CD4-positive, alpha-beta T cell treated with Interleukin-6 for 4 hours (primary cell): ENCODE measurements around the gene GABRB3.

Experiments used
- DNase-seq: peaks from one replicate; pipeline ENCODE4 v3.0.0-alpha.2; 2020; ENCODE audit warnings: mixed read lengths

The GABRB3 gene

DNA sequence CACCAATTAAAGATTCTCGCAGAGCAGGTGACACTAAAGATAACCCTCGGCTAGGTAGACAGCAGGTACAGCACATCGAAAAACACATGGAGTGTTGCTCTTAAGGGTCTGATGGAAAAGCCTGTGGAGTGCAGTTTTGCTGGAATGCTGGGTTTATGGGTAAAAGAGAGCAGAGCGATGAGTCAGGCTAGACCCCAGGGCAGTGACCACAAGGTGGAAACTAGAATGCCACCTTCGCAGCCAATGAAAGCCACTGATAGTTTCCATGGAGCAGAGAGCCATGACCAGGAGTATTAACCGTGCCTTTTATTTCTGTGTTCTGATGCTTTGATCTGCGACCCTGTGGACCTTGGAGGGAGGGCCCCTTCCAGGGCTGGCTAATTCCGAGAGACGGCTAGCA is 149.8 kb downstream of the GABRB3 start:
- DNase-seq: no peak

- no peak for DNase-seq
These were observed 151.1 kb downstream of the GABRB3 start for GRCh38 chr15:26621816-26622215.

DNA sequence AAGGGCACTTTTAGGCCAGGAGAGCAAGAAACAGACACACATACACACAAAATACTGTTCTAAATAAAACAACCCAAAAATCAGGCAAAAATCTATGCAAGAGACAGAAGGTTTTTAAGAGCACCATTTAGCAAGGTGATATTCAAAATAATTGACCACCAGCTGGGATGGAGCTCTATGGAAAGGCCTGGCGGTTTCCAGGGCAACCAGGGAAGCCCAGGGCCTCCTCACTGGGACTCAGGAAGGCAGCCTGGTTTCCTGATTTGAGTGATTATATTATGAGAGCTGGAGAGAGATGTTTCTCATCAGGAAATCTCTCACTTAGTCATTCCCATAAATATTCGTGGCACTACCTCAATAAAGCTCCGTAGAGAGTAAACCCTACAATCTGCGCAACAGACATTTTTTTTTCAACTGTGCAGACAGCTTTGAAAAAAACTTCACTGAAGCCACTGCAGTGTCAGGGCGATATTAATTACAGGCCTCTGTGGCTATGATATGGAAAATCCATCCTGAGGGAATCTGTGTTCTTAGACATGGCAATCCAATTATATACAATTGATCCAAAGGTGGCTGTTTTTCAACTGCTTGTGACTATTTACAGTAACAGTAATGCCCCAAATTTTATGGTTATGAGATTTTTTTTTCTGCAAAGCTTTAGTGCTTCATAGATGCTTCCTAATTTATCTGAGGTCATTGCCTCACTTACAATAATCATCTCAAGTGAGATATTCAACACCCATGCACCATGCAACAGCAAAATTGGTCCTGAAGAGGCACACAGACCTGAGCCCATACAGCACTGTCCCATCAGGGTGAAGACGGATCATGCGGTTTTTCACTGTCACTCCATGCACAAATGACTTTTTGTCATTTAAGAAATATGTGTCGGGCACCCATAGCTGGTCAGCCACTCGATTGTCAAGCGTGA is 152.1 kb downstream of the GABRB3 start:
- DNase-seq: no peak

DNA sequence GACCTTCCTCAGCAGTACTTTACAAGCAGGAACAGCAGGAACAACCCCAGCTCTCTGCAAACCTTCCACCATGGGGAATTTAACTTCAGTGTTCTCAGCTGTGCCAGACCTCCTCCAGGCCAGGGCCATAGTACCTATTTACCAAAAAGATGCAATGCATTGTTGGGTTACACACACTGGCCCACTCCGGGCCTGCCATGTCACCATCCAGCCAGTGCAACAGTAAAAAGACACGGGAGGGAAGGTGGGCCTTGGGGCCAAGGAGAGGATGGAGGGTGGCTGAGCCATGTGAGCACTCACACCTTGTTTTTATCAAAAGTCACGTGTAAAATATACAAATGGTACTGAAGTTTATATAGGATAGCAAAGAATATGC is 157.0 kb downstream of the GABRB3 start:
- DNase-seq: no peak

DNA sequence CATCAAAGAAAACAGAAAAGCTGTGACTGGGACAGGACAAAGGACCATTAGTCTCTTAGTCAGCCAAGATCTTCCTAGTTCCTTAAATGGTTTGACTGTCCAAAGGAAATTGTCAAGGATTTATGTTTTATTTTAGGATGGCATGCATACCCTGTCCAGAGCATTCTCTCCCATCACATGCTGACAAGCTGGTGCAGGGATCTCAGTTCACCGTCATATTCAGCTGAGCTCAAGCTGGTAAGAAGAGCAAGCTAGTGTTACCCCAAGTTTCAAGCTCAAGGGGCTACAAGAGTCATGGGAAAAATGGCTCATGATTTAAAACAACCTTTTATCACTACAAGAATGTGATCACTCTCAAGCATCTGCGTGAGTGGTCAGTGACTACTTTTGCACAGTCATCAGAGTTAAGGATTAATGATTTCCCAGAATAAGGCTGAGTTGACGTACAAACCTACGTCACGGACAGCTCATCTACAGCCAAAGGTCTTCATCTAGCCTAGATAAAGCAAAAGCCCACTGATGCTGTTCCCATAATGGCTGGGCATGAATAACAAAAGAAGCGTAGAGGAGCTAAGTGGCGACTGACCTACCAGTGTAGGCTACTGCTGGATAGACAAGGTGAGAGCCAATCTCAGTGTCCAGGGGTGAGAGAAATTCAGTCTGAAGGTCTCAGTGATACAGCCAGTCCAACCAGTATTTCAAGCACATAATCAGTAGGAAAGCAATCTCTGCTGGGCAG is 157.5 kb downstream of the GABRB3 start:
- DNase-seq: no peak

DNA sequence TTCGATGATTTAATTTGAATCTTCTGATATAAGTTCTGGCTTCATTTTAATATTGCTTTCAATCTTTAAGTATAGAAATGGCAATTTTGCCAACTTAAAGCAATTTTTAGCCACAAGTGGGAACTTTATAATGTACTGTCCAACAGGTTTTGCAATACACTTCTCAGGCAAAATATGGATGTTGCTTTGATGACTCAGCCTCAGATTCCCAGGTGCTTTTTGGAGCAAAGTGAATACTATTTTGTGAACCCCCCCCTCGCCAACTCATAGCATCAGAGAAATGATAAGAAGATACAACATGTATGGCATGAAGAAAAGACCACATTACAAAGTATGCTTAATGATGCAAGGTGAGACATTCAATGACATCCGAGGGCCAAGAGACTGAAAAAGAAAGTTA is 158.1 kb downstream of the GABRB3 start:
- DNase-seq: no peak

GRCh38 chr15:26598704-26599103 is 174.2 kb downstream of the GABRB3 start:
- DNase-seq: no peak

DNA sequence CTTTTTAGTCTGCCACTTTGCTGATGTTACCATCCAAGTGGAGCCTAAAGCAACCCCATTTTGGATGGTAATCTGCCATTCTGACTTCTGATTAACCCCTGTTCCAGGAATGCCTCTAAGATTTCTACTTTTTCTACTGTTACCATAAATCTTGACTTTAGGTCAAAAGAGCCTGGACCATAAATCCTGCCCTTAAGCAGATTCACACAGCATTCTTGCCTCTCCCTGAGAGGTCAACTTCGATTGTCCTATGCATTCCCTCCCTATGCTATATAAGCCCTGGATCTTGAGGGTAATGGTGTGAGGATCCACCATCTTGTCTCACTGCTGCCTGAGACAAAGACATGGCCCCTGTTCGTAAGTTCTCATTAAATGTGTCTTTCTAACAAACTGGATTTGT is 177.3 kb downstream of the GABRB3 start:
- no peak for DNase-seq

GRCh38 chr15:26590676-26591075 is 182.2 kb downstream of the GABRB3 start:
- no peak for DNase-seq

DNA sequence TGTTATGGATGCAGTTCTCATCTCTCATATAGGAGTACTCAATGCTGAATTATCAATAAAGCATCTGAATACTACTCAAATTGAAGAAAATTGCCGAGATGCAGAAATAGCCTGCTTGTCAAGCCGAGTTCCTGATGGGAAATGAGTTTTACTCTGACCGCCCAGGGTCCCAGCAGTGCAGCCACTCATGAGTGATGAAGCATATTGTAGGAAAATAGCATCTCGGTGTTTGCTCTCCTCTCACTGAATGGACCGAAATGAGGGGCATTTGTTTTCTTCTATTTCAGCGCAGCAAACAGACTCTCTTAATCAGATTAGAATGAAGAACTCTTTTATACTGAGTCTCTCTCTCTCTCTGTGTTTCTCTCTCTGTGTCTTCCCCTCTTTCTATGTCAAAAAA is 190.0 kb downstream of the GABRB3 start:
- no peak for DNase-seq

DNA sequence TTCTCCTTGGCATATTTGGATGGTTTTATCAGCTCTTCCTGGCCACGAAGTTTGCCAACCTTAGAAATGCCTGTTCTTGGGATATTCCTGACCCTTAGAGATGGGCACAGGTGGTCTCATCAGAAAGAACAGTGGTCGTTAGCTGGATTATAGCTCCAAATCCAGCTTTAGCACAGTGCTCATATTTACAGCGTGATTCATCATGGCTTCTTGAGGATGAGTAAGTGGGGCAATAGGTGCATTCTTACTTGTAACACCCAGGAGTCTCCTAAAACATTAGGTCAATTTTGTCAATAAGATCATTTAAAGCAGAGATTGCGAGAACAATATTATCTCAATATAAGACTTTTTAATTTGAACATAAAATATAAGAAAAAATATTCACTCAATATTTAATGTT is 191.9 kb downstream of the GABRB3 start:
- no peak for DNase-seq

DNA sequence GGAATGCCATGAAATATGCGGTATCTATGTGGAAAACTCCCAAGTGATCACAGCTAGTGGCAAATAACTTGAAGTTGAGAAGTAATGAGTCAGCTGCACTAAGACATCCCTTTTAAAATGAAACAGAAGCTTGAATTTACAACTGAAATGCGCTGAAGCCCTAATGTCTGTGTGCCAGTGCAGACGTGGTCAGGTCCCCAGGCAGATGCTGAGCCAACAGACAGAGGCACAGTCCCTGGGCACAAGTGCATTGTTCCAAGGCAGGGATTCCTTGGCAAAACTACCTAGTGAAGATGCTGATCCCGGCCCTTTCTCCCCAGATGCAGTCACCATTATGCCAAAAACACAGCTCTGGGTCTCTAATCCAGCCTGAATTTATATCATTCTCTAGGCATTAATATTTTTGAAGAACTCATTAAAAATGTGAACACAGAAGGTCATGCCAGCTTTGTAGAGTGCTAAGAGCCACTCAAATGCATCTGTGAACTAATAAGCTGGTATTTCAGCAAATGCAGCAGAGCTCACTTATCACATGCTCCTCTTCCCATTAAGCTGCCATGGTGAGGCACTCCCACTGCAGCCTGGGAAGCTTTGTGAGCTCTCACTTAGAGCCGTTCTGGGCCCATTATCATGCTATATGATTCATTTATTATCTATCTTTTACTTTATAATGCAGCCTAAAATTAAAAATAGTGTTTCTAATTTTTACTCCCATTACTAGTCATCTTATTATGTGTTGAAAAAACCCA is 200.1 kb downstream of the GABRB3 start:
- DNase-seq: no peak

DNA sequence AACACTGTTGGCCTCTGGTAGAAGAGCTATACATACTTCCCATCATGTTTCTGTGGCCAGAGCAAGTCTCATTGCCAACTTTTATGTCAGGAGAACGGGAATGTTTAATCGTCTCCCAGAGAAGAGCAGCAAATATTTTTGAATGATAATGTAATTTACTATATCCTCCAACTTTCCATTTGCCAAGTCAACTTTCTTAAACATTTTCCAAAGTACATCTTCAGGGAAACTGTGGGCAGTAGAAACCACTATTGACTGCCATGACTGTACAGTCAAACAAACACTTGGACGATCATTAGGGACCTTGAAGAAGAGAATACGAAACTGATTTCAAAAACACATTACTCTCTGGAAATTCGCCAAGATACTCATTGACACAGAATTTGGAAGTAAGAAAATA is 201.5 kb downstream of the GABRB3 start:
- DNase-seq: no peak

DNA sequence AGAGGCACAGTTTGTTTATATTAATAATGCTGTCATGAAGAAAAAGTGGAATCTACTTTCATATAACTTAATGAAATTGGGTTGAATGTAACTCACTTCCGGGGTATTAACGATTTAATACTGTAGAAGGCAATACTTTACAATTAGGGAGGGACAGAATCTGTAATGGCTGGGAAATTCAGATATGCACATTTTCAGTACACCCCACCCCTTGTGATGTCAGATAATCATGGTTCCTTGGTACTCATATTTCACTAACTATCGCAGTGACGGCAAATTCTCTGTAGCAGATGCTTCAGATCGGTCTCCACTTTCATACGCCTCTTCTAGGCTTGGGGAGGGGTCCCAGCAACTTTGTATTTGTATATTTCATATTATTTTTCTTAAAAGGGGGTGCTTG is 207.3 kb downstream of the GABRB3 start:
- DNase-seq: no peak

DNA sequence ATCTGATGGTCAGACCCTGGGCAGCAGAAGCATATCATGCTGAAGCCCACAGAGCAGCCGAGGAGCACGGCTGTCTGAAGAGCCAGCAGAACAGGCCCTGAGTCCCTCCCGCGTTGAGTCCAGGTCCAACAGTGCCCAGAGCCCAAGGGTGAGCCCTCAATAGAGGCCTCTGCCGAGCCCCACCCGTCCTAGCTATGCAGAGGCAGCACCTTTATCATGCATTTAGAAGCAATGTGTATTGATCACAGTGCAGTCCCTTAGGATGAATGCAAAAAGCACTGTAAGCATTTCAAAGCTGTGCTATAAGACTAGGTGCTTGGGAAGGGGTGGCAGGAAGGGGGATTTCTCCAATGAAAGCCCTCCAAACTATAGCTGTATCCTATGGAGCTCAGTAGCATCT is 208.5 kb downstream of the GABRB3 start:
- no peak for DNase-seq

GRCh38 chr15:26562336-26562735 is 210.5 kb downstream of the GABRB3 start:
- DNase-seq: no peak

GRCh38 chr15:26561896-26562295 is 211.0 kb downstream of the GABRB3 start:
- no peak for DNase-seq

GRCh38 chr15:26561130-26561529 is 211.7 kb downstream of the GABRB3 start:
- DNase-seq: no peak

GRCh38 chr15:26555898-26556297 is 217.0 kb downstream of the GABRB3 start:
- DNase-seq: no peak

DNA sequence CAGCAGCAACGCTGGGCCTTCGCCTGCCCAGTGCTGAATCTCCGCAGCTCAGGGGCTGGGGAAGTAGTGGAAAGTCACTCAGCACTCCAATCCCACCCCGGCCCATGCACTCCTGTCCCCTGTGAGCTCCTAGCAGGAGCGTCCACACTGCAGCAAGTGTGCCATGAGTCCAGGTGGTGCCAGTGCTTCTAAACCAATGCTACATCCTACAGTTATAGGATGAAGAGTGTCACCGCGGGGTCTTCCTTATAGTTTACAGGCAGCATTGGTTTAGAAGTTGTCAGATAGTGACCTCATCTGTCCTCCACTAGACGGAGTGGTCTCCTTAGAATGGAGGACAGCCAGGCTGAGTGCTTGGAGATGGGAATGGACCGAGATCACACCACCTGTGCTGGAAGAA is 221.4 kb downstream of the GABRB3 start:
- no peak for DNase-seq

DNA sequence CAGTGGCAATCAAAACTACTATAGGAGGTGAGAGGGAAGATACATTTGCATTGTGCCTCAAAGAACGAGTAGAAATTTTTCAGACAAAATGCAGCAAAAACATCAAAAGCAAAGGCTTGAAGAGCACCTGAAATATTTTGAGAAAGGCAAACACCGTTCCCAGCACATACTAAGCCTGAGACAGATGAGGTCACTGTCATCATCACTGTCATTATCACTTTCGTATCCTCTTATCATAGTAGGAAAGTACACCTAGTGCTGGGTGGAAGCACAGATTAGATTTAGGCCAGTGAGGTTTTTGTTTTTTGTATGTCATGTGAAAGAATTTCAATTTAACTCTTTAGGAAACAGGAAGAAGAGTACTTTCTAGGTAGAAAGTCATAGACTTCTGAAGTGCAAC is 222.0 kb downstream of the GABRB3 start:
- DNase-seq: no peak

- DNase-seq: no peak
These were observed 235.2 kb downstream of the GABRB3 start for GRCh38 chr15:26537663-26538062.

- DNase-seq: no peak
These were observed 241.4 kb downstream of the GABRB3 start for GRCh38 chr15:26531489-26531888.

DNA sequence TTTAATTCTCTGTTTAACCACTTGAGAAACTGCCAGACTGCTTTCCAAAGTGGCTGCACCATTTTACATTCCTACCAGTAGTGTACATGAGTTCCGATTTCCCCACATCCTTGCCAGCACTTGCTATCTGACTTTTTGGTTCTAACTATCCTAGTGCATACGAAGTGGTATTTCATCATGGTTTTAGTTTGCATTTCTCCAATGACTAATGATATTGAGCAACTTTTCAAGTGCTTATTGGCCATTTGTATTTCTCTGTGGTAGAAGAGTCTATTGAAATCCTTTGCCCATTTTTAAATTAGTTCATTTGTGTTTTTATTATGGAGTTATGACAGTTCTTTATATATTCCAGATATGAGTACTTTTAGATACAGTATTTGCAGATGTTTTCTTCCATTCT is 247.8 kb downstream of the GABRB3 start:
- no peak for DNase-seq
